ENCODE measurements around the gene AVPR1B. TPM values are rescaled to one million over a fixed set of nuclear protein-coding genes. Genes with fewer than 3 reads are reported as not detected.

The AVPR1B gene
- total and polyA plus RNA-seq, 2 donors (not counting 3 experiments of a cell fraction or from before 2014, with no cell fraction given), result not detected

GRCh38 chr1:206110161-206110560 is 7.0 kb downstream of the AVPR1B start:
- ChIA-PET POLR2A (no interaction called here), CTCF (interaction anchor here (1.5 to 6.9 kb wide), 6 partner anchors 7 to 192 kb away, joined by 4 to 319 read pairs (median 78); partner anchors contain the start of gene AVPR1B)
- Histone ChIP-seq H3K27ac (ENCODE audit: insufficient read depth, low read depth, low read length) (no peak overlapping the region), H3K4me3 (replicated peaks in 1 of 3; ENCODE audit: insufficient read depth in 1 of 3, low read depth in 1 of 3, low read length in 3 of 3) (no peak overlapping the region), H3K36me3 (ENCODE audit: control insufficient read depth in 2 of 2, extremely low read depth in 1 of 2, insufficient read depth in 2 of 2, low read length in 2 of 2) (no peaks in the 10 kb centered on the region), H3K79me2 (ENCODE audit: control insufficient read depth, insufficient read depth, low read length) (no peaks in the 10 kb centered on the region), H3K9me1 (replicated peaks; ENCODE audit: control insufficient read depth, extremely low read depth, insufficient read depth, low read length) (no peaks in the 10 kb centered on the region), H4K20me1 (replicated peaks; ENCODE audit: control insufficient read depth, extremely low read depth, insufficient read depth, low read length) (no peaks in the 10 kb centered on the region), H3K4me1 (ENCODE audit: control insufficient read depth, extremely low read depth, insufficient read depth, low read length) (peaks cover 5% of the 10 kb centered on the region), H3K27me3 (ENCODE audit: control insufficient read depth in 2 of 2, insufficient read depth in 2 of 2, low read length in 2 of 2) (peaks cover 0 to 2% of the 10 kb centered on the region in 2 experiments), H2AFZ (ENCODE audit: low read depth, low read length) (no peak overlapping the region), H3K9ac (replicated peaks; ENCODE audit: extremely low read depth, insufficient read depth, low read length) (no peak overlapping the region), H3K4me2 (ENCODE audit: insufficient read depth, low read length) (no peak overlapping the region), H3K9me3 (replicated peaks; ENCODE audit: control insufficient read depth, insufficient read depth, low read length) (no peaks in the 10 kb centered on the region)
- TF ChIP-seq CTCF (IDR thresholded peaks at IDR 0.05; ENCODE audit: extremely low read depth in 1 of 2, insufficient read depth in 1 of 2, low read depth in 1 of 2, low read length in 2 of 2) (no peak), MAX (IDR thresholded peaks at IDR 0.05; ENCODE audit: insufficient read depth, insufficient read length) (no peak), GATA2 (IDR thresholded peaks at IDR 0.05; ENCODE audit: insufficient read depth, insufficient read length, low read depth, low read length) (no peak), EZH2 (IDR thresholded peaks at IDR 0.05; ENCODE audit: borderline replicate concordance, low read depth, low read length, severe bottlenecking) (no peak), FOS (IDR thresholded peaks at IDR 0.05; ENCODE audit: borderline replicate concordance, insufficient read depth, low read length) (no peak), MYC (IDR thresholded peaks at IDR 0.05; ENCODE audit: low read depth, low read length) (no peak), POLR2A (IDR thresholded peaks at IDR 0.05; ENCODE audit: low read depth, low read length) (no peak), JUN (IDR thresholded peaks at IDR 0.05; ENCODE audit: borderline replicate concordance, insufficient read depth, insufficient read length, low read depth) (no peak), POLR2AphosphoS5 (IDR thresholded peaks at IDR 0.05; ENCODE audit: insufficient read depth, low read depth, low read length) (no peak)
- dilution Hi-C loops (cut with MboI; ENCODE audit: extremely low pct_ligation_motif_present, low sequenced_read_pairs) (loop anchor here (25.0 kb wide), 1 partner anchor 123 kb away; no protein-coding TSS in a partner anchor), intact Hi-C loops (cut with micrococcal nuclease) (no loop called here)
- DNase-seq (ENCODE audit: low read depth, low spot score) (no peak), FAIRE-seq (no peak)
- no TSS peak for BruUV-seq (replicated peaks)

All from endothelial cell of umbilical vein (primary cell).